Type B pancreatic cell (in vitro differentiated cells): ENCODE results near the gene GLT1D1. TPM values are rescaled to one million over a fixed set of nuclear protein-coding genes. Genes with fewer than 3 reads are reported as not detected.
"Not testable (repeated sequence)": the region's sequence is repeated elsewhere in the genome, so short reads cannot be mapped to it uniquely, and the experiment has no call there.

Experiments used
- DNase-seq: peaks from one replicate; pipeline ENCODE4 v3.0.0; 2021; ENCODE audit warnings: mixed read lengths; ENCODE audit not compliant: unreplicated experiment; ENCODE audit errors: extremely low spot score
- H3K27ac Mint-ChIP-seq: 2 replicates; pipeline ENCODE4 v1.8.0; 2021; ENCODE audit warnings: mild to moderate bottlenecking, mixed read lengths
- H3K27me3 Mint-ChIP-seq: 2 replicates; pipeline ENCODE4 v1.8.0; 2021; ENCODE audit warnings: mixed read lengths
- H3K36me3 Mint-ChIP-seq: 2 replicates; pipeline ENCODE4 v1.8.0; 2021; ENCODE audit warnings: mixed read lengths
- H3K4me1 Mint-ChIP-seq: one replicate; pipeline ENCODE4 v1.8.0; 2021; ENCODE audit warnings: mixed read lengths; ENCODE audit not compliant: unreplicated experiment
- H3K4me3 Mint-ChIP-seq: 2 replicates; pipeline ENCODE4 v1.8.0; 2021; ENCODE audit warnings: mild to moderate bottlenecking, mixed read lengths
- H3K9me3 Mint-ChIP-seq: 2 replicates; pipeline ENCODE4 v1.8.0; 2021; ENCODE audit warnings: mixed read lengths
- total RNA-seq: library from RNA; stranded (reverse); gene quantifications from 2 replicates; pipeline ENCODE4 v1.2.1, GENCODE V29; 2021; ENCODE audit warnings: low replicate concordance
- TF ChIP-seq, protein P1 (sequence below): fragments of 200-600 bp; sonication (generic); conservative IDR thresholded peaks from 2 replicates; pipeline ENCODE4 v1.5.0; 2021; ENCODE audit warnings: antibody characterized with exemption, mild to moderate bottlenecking

The GLT1D1 gene
- total RNA-seq, 1 donor from 2014 or later = 2.5 TPM

DNA sequence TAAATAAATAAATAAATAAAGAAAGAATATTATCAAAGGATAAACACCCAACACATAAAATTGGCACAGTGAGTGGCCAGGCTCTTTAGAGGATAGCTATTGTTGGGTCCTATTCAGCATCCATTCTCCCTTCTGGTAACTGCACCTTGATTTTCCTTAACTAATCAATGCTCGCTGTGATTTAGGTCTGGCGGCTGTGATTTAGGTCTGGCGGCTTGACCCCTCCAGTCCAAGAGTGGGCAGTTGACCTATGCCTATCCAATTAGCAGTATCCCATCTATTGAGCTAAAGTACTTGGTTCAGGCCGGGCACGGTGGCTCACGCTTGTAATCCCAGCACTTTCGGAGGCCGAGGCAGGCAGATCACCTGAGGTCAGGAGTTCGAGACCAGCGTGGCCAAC lies 19.9 kb upstream of the GLT1D1 start:
- H3K27me3 Mint-ChIP-seq = no peaks in the 10 kb centered on the region

DNA sequence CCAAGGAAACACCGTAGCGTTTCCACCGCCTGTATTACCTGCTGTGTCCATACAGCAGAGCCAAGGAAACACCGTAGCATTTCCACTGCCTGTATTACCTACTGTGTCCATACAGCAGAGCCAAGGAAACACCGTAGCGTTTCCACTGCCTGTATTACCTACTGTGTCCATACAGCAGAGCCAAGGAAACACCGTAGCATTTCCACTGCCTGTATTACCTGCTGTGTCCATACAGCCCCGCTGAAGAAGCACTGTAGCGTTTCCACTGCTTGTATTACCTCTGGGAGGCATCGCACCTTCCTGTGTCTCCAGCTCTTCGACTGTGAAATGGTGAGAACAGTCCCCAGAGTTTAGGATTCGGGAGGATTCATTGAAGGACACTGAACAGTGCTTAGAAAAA lies 13.4 kb upstream of the GLT1D1 start:
- not testable (repeated sequence) for H3K4me1 Mint-ChIP-seq, H3K9me3 Mint-ChIP-seq, H3K4me3 Mint-ChIP-seq, DNase-seq, H3K27ac Mint-ChIP-seq, H3K27me3 Mint-ChIP-seq, H3K36me3 Mint-ChIP-seq

More for the DNA sequence above, 19.9 kb upstream of the GLT1D1 start:
- no peak for DNase-seq
- no peaks in the 10 kb centered on the region for H3K9me3 Mint-ChIP-seq
- no peak overlapping the region for H3K27ac Mint-ChIP-seq
- no peak overlapping the region for H3K4me3 Mint-ChIP-seq
- H3K4me1 Mint-ChIP-seq = no peaks in the 10 kb centered on the region
- no peaks in the 10 kb centered on the region for H3K36me3 Mint-ChIP-seq
- TF ChIP-seq, protein P1, sequence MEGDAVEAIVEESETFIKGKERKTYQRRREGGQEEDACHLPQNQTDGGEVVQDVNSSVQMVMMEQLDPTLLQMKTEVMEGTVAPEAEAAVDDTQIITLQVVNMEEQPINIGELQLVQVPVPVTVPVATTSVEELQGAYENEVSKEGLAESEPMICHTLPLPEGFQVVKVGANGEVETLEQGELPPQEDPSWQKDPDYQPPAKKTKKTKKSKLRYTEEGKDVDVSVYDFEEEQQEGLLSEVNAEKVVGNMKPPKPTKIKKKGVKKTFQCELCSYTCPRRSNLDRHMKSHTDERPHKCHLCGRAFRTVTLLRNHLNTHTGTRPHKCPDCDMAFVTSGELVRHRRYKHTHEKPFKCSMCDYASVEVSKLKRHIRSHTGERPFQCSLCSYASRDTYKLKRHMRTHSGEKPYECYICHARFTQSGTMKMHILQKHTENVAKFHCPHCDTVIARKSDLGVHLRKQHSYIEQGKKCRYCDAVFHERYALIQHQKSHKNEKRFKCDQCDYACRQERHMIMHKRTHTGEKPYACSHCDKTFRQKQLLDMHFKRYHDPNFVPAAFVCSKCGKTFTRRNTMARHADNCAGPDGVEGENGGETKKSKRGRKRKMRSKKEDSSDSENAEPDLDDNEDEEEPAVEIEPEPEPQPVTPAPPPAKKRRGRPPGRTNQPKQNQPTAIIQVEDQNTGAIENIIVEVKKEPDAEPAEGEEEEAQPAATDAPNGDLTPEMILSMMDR = no peak

DNA sequence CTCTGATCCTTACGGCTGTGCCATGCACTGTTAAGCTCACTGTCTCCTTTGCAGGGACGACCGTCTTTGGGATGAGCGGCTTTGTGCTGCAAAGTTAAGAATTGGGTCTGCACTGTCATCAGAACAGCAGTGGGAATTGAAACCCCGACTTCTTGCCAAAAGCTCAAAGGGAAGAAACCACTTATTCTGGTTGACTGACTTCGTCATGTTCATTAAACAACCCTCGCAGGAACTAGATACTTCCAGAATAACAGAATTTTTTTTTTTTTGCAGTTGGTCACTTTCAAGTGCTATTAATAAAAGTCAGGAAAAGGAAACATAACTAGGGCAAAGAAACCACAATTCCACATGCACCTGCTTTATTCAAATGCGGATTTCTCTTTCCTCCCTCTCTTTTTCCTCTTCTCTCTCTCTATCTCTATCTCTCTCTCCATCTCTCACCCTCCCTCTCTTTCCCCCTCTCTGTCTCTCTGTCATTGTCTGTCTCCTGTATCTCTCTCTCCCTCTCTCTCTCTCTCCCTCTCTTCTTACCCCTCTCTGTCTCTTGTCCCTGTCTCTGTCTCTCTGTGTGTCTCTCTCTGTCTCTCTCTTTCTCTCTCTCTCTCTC lies 12.3 kb upstream of the GLT1D1 start:
- TF ChIP-seq, protein P1 = no peak
- Mint-ChIP-seq H3K4me3 (no peak overlapping the region), H3K36me3 (no peaks in the 10 kb centered on the region), H3K9me3 (no peaks in the 10 kb centered on the region), H3K27me3 (peaks cover 3% of the 10 kb centered on the region), H3K27ac (no peak overlapping the region), H3K4me1 (no peaks in the 10 kb centered on the region)
- DNase-seq = no peak

DNA sequence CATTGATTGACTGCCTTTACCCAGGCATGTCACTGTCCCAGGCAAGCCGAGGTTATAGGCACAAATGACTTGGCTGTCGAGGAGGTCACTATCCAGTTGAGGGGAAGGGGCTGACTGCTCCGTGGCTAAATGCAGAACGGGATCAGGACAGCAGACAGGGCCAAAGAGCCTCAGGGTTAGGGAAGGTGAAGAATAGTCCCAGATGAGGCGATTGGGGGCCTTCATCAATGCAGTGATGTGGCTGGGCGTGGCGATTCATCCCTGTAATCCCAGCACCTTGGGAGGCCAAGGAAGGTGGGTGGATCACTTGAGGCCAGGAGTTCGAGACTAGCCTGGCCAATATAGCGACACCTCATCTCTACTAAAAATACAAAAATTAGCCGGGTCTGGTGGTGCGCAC lies 10.7 kb upstream of the GLT1D1 start:
- Mint-ChIP-seq H3K27me3 (peaks cover 3% of the 10 kb centered on the region), H3K27ac (no peak overlapping the region), H3K4me1 (no peaks in the 10 kb centered on the region), H3K4me3 (no peak overlapping the region), H3K36me3 (no peaks in the 10 kb centered on the region), H3K9me3 (no peaks in the 10 kb centered on the region)
- TF ChIP-seq, protein P1 = no peak
- DNase-seq = no peak

DNA sequence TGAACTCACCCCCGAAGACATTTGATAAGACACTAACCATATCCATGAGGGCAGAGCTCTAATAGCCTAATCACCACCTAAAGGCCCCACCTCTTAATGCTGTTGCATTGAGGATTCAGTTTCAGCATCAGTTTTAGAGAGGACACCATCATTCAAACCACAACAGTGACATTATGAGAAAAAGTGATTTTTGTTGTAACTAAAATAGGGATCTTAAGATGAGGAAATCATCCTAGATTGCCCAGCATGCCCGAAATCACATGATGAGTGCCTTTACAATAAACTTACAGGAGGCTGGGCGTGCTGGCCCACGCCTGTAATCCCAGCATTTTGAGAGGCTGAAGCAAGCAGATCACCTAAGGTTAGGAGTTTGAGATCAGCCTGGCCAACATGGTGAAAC lies 9.7 kb upstream of the GLT1D1 start:
- Mint-ChIP-seq H3K9me3 (no peaks in the 10 kb centered on the region), H3K36me3 (no peaks in the 10 kb centered on the region), H3K4me3 (no peak overlapping the region), H3K27me3 (peaks cover 3% of the 10 kb centered on the region), H3K27ac (no peak overlapping the region), H3K4me1 (no peaks in the 10 kb centered on the region)
- no peak for DNase-seq
- TF ChIP-seq, protein P1 = no peak

DNA sequence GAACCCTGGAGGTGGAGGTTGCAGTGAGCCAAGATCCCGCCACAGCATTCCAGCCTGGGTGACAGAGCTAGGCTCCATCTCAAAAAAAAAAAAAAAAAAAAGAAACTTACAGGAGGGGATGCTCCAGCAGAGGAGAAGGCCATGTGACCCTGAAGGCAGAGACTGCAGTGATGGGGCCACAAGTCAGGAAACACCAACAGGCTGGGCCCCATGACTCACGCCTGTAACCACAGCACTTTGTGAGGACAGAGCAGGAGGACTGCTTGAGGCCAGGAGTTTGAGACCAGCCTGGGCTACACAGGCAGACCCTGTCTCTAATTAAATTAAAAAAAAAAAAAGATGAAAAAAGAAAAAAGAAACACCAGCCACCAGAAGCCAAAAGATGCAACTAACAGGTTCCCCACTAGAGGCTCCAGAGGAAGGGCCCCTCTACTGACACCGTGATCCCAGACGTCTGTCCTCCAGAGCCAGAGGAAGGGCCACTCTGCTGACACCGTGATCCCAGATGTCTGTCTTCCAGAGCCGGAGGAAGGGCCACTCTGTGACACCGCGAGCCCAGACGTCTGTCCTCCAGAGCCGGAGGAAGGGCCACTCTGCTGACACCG lies 9.1 kb upstream of the GLT1D1 start:
- DNase-seq = no peak
- TF ChIP-seq, protein P1 = peak; percentile 58
- Mint-ChIP-seq H3K4me1 (no peaks in the 10 kb centered on the region), H3K27me3 (peaks cover 6% of the 10 kb centered on the region), H3K27ac (no peak overlapping the region), H3K9me3 (no peaks in the 10 kb centered on the region), H3K36me3 (no peaks in the 10 kb centered on the region), H3K4me3 (no peak overlapping the region)

DNA sequence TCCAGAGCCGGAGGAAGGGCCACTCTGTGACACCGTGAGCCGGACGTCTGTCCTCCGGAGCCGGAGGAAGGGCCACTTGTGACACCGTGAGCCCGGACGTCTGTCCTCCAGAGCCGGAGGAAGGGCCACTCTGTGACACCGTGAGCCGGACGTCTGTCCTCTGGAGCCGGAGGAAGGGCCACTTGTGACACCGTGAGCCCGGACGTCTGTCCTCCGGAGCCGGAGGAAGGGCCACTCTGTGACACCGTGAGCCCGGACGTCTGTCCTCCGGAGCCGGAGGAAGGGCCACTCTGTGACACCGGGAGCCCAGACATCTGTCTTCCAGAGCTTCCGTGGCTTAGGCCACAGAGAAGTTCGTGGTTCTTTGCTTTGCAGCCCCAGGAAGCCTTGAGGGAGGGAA lies 6.6 kb upstream of the GLT1D1 start:
- H3K27ac Mint-ChIP-seq, H3K36me3 Mint-ChIP-seq, DNase-seq, H3K4me1 Mint-ChIP-seq, H3K4me3 Mint-ChIP-seq, H3K9me3 Mint-ChIP-seq: not testable (repeated sequence)
- H3K27me3 Mint-ChIP-seq = peaks cover 23% of the 10 kb centered on the region
